ENCODE data around the gene TCF19.

DNA sequence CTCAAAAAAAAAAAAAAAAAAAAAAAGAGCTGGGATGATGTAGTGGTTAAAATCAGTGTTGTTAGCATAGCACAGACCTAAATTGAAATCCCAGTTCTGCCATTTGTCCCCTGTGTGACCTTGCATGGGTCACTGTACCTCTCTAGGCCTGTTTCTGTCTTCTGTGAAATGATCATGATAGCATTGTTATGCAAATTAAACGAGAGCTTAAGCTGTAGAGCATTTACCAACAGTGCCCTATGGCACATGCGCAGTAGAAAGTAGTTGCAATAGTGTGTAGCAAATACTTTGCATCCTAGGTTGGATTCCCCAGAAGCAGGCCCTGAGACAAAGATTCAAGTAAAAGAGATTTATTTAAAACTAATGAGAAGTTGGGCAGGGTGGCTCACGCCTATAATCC lies 26.8 kb upstream of the TCF19 start:
- TF ChIP-seq, protein P1, sequence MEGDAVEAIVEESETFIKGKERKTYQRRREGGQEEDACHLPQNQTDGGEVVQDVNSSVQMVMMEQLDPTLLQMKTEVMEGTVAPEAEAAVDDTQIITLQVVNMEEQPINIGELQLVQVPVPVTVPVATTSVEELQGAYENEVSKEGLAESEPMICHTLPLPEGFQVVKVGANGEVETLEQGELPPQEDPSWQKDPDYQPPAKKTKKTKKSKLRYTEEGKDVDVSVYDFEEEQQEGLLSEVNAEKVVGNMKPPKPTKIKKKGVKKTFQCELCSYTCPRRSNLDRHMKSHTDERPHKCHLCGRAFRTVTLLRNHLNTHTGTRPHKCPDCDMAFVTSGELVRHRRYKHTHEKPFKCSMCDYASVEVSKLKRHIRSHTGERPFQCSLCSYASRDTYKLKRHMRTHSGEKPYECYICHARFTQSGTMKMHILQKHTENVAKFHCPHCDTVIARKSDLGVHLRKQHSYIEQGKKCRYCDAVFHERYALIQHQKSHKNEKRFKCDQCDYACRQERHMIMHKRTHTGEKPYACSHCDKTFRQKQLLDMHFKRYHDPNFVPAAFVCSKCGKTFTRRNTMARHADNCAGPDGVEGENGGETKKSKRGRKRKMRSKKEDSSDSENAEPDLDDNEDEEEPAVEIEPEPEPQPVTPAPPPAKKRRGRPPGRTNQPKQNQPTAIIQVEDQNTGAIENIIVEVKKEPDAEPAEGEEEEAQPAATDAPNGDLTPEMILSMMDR (IDR thresholded peaks at IDR 0.05), result no peak
- TF ChIP-seq POLR2A (IDR thresholded peaks at IDR 0.05), result no peak
